ENCODE results near the gene SRXN1.
A peak's percentile ranks its signal among the peaks of the same experiment; 100 is the strongest.

Gene SRXN1

DNA sequence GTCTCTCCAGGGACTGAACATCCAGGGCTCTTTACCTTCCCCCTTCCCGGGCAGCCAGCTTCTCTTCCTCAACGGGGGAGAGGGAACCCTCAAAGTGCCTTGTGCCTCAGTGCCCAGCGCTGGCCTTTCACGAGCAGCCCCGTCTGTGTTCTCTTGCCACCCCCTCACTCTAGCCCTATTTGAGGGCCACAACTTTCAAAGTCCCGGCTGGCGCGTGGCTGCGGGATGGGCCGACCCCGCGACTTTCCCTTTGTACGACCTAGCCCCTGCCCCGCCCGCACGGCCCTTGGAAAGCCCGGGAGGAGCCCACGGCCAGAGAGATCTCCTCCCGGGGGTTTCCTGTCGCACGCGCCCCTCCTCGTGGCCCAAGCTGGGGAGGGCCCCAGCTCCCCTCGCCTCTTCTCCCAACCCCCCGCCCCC lies 22.0 kb upstream of the SRXN1 start:
- no peak for DNase-seq

- DNase-seq: no peak
Measured at GRCh38 chr20:673603-674001, 20.6 kb upstream of the SRXN1 start.

DNA sequence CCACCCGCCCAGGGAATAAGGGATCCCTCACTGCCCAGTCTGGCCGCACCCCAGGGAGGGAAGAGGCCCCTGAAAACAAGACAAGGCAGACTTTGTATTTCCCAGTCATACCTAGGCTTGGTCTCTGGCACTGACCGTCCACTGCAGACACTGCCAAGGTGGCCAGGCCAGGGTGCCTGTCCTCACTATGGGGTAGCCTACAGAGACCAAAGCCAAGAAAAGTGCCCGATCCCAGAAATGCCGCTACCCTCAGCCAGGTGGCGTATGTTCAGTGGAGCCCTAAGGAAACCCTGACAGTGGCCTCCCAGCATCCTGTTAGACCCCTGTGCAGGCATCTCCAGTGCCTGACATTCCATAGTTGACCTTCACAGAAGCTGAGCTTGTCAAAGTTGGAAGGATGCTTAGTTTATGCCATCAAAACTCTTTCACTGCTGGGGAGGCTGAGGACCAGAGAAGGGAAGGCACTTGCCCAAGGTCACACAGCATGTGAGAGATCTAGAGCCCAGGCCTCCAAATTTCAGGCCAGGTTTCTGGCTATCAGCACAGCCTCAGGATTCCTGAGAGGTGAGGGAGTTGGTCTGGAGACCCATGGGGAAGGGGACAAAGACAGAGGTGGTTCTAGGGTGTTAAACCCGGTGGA lies 20.1 kb upstream of the SRXN1 start:
- DNase-seq: no peak

DNA sequence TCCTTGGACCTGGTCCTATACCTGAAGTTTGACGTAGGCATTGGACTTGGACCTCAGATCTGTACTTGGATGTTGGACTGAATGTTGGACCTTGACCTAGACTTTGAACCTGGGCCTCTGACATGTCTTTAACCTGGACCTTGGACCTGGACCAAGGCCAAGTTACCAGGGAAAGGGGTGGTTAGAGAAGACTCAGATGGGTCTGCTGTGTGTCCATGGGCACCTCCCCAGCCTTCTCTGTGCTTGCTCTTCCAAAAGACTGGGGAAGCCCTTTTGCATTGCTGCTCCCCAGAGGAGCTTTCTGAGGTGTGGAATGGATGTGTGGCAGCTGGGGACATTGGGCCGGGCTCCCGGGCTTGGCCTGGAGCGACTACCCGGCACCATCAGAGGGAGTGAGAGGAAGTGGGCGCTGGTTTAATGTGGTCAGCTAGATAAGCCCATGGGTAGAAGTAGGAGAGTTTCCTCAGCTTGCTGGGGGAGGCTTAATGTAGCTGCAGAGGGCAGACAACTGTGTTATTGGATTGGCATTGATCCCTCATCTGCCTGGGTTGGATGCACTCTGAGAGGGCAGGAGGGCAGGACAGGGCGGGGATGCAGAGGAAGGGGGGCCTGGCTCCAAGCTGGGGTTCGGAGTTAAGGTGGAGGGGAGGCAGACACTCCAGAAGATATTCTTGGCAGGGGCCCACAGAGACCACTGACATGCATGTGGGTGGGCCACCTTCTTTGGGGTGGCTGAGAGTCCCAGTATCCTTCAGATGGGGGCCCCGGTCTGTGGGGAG lies 18.4 kb upstream of the SRXN1 start:
- no peak for DNase-seq

GRCh38 chr20:669573-669972 lies 16.6 kb upstream of the SRXN1 start:
- no peak for DNase-seq

- no peak for DNase-seq
Measured at GRCh38 chr20:668638-669037, 15.6 kb upstream of the SRXN1 start.

DNA sequence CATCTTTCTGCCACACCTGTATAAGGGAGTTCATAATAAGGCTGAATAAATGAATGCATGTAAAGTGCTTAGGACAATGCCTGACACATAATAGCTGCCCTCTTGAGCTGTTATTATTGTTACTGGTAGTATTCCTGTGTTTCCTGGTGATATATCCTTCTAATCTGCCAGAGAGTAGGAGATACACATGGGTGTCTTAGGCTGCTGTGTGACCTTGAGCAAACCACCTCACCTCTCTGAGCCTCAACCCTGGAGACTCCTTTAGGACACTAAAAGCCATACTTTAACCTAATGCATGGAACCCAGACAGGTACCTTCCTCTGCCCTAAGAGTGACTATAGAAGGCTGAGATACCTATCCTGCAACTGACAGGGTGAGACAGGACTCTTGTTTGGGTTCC lies 15.1 kb upstream of the SRXN1 start:
- no peak for DNase-seq

DNA sequence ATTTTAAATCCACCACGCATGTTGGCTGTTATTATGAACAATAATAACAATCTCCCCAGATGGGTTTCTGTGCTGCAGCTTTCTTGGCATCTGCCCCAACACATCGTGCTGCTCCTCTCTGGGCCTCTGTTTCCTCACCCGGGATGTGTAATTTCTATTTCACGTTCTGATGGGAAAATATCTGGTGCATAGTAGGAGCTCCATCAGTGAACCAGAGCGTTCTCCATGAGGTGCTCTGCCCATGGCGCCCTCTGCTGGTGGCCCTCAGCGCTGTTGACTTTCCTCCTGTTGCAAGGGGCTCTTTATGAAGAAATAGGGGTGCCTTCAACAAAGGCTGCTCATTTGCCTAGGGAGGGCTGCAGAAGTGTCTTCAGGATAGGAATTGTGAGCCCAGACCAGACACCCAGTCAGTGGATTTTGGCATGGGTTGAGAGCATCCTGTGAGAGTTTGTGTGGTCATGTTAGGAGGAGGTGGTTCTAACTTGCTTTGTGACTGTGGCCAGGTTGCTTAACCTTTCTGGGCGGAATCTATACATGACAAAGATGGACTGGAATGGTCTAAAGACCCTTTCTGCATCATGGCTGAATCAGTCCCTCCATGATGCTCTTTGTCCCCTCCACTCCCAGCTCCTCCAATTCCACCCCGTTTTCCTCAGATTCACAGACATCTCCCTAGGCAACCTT lies 14.5 kb upstream of the SRXN1 start:
- DNase-seq: peak; percentile 44 to 56

DNA sequence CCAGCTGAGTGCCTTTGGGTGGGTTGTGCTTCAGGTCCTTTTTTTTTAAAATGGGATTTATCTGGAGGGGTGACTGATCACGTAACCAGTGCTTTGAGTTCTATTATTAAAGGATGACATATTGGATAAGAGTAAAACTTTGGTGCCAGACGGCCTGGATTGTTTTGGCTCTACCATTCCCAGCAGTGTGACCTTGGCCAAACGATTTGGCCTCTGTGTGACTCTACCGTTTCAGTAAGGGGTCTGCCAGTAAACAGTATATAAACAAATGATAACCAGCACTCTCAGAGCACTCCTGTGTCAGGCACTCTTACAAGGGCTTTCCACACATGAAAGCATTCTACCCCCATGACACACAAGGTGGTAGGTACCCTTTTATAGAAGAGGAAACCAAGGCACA lies 13.9 kb upstream of the SRXN1 start:
- no peak for DNase-seq

DNA sequence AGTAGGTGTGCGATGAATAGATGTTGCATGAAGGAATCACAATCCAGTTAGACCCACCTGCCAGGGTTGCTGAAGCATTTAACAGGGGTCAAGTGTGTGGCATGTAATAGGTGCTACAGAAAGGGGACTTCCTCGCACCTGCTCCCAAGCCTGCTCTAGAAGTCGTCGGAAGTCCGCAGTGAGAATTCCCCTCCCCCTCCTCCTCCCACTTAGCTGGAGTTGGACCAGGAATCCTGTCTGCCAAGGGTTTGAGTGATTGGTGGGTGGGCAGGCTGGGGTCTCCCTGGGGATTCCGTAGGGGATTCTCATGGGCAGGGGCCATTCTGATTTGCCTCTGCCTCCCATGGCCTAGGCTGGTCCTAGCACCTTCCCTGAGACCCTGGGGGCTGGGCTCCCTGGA lies 12.3 kb upstream of the SRXN1 start:
- no peak for DNase-seq

DNA sequence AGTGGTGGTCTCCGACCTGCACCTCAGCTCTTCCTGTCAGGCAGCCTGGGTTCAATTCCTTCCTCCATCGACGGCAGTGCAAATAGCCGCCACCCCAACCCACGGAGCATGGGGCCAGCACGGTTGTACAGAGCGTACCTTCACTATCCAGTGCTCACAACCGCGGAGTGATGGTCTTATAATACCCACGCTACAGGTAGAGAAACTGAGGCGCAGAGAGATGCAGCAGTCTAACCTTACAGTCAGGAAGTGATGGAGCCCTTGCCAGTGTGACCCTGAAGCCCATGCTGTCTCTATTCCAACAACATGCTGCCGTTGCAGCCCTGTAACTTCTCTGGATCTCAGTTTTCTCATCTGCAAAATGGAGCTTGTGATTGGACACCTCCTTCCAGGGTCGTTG lies 11.6 kb upstream of the SRXN1 start:
- no peak for DNase-seq

DNA sequence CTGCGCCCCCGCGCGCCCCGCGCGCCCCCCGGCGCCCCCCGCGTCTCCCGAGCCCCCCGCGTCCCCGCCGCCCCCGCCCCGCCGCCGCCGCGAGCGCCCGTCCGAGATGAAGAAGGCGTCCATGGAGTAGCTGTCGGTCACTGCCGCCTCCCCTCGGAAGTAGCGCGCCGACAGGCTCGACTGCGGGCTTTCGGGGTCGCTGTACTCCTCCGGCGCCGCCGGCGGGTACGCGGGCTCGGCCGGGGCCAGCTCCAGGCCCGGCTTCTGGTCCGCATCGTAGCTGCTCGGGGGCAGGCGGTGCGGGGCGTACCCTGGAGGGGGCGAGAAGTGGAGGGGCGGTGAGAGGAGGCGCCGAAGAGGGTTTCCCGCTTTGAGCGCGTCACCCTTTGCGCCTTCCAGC lies 11.2 kb upstream of the SRXN1 start:
- DNase-seq: no peak

GRCh38 chr20:663315-664090 lies 10.5 kb upstream of the SRXN1 start:
- DNase-seq: no peak

GRCh38 chr20:662277-663192 lies 9.5 kb upstream of the SRXN1 start:
- DNase-seq: no peak

DNA sequence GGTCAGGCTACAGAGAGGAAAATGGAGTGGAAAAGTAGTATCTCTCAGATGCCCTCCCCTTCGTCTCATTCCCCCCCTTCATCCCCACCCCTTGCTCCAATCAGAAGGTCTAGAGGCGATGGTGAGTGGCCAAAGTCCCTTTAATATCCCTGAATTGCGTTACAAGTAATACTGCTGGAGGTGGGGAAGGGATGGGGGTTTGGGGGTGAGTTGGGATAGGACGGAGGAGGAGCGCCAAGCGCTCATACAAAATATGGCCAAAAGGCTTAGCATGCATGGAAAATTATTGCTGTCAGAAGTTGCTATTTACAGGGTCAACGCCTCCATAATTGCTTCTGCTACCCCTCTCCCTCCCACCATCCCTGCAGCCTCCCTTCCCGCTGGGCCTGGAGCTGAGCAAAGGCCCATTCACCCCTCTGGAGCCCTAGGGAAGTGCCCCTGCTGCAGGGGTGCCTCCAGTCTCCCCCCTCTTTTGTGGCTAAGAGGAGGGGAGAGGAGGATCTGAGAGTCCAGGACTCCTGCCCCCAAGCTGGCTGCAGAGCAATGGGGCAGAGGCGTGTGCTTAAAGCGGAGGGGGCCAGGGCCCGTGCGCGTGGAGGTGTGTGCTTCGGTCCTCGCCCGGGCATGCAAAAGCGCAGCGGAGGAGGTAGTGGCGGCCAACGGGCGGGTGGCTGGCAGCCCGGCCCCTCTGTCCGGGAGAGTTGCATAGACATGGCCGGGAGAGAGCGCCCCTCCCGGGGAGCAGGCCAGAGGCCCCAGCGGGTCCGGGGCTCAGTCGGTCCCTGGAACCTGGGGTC lies 8.7 kb upstream of the SRXN1 start:
- no peak for DNase-seq

GRCh38 chr20:658731-659291 lies 5.8 kb upstream of the SRXN1 start:
- no peak for DNase-seq

- DNase-seq: no peak
Measured at GRCh38 chr20:658202-658601, 5.2 kb upstream of the SRXN1 start.

GRCh38 chr20:655726-656624 lies 3.0 kb upstream of the SRXN1 start:
- DNase-seq: no peak

- no peak for DNase-seq
Measured at GRCh38 chr20:654417-654750, 1.4 kb upstream of the SRXN1 start.
